OCI-LY1 (cell line): ENCODE data around the gene DNAJC15.

Experiments
- EZH2 ChIP-seq: fragments of 200-600 bp; sonication (generic), shearing (Covaris generic); IDR thresholded peaks from 2 replicates; pipeline ENCODE4 v1.8.0; 2017; ENCODE audit warnings: borderline replicate concordance, mixed run types, mild to moderate bottlenecking, antibody characterized with exemption, low read length, moderate library complexity, mixed read lengths
- TF ChIP-seq, protein P1 (sequence below): fragments of 200-600 bp; sonication (generic), shearing (Covaris generic); IDR thresholded peaks from 2 replicates; pipeline ENCODE4 v1.5.1; 2017; ENCODE audit warnings: mild to moderate bottlenecking, antibody characterized with exemption, low read length, moderate library complexity, mixed read lengths

DNA sequence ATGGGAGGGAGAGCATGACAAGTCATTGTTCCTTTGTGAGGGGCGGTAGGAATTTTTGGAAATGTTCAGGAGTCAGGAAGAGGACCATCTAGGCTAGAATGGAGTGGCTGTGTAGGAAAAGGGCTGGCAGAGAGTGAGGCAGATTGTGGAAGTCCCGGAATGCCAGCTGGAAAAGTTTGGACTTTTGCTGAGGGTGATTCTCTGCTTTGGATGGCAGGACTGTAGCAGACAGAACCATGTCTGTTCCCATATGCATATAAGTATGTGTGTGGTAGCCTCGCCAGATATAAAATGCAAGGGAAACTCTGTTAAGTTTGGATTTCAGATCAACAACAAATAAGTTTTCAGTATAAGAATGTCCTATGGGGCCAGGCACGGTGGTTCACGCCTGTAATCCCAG is 112.1 kb downstream of the DNAJC15 start:
- TF ChIP-seq, protein P1, sequence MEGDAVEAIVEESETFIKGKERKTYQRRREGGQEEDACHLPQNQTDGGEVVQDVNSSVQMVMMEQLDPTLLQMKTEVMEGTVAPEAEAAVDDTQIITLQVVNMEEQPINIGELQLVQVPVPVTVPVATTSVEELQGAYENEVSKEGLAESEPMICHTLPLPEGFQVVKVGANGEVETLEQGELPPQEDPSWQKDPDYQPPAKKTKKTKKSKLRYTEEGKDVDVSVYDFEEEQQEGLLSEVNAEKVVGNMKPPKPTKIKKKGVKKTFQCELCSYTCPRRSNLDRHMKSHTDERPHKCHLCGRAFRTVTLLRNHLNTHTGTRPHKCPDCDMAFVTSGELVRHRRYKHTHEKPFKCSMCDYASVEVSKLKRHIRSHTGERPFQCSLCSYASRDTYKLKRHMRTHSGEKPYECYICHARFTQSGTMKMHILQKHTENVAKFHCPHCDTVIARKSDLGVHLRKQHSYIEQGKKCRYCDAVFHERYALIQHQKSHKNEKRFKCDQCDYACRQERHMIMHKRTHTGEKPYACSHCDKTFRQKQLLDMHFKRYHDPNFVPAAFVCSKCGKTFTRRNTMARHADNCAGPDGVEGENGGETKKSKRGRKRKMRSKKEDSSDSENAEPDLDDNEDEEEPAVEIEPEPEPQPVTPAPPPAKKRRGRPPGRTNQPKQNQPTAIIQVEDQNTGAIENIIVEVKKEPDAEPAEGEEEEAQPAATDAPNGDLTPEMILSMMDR: no peak
- TF ChIP-seq EZH2: no peak
